HepG2 (cell line): ENCODE measurements around the gene FFAR1. TPM values are rescaled to one million over a fixed set of nuclear protein-coding genes. Genes with fewer than 3 reads are reported as not detected.

ENCODE experiments used
- DPF2 ChIP-seq: sonication (generic); formaldehyde crosslinking; IDR thresholded peaks from 2 replicates; pipeline ENCODE4 v1.4.0; 2020; ENCODE audit warnings: mild to moderate bottlenecking, low read depth, missing genetic modification reagents, borderline replicate concordance
- HDAC1 ChIP-seq: sonication (generic); formaldehyde crosslinking; IDR thresholded peaks from 2 replicates; pipeline ENCODE4 v1.5.1; 2020; ENCODE audit warnings: mild to moderate bottlenecking, missing genetic modification reagents
- HINFP ChIP-seq: sonication (generic); formaldehyde crosslinking; IDR thresholded peaks from 2 replicates; pipeline ENCODE4 v1.4.0; 2020; ENCODE audit warnings: low read depth, mild to moderate bottlenecking, missing genetic modification reagents
- HNRNPK ChIP-seq: fragments of 200-400 bp; formaldehyde crosslinking; IDR thresholded peaks from 2 replicates; pipeline ENCODE4 v1.6.1; 2018; ENCODE audit warnings: low read length, low read depth, moderate library complexity, mild to moderate bottlenecking; ENCODE audit not compliant: poor library complexity, severe bottlenecking
- MATR3 ChIP-seq: sonication (generic); formaldehyde crosslinking; IDR thresholded peaks from 2 replicates; pipeline ENCODE4 v1.4.0; 2020; ENCODE audit warnings: missing genetic modification reagents
- RFX3 ChIP-seq: IDR thresholded peaks from 2 replicates; pipeline ENCODE4 v1.6.1; 2016; ENCODE audit warnings: missing biosample characterization, missing genetic modification reagents
- ZBTB3 ChIP-seq: sonication (generic); formaldehyde crosslinking; IDR thresholded peaks from 2 replicates; pipeline ENCODE4 v1.4.0; 2020; ENCODE audit warnings: low read depth, mild to moderate bottlenecking, moderate library complexity, missing genetic modification reagents, borderline replicate concordance
- ZBTB34 ChIP-seq: sonication (generic); formaldehyde crosslinking; IDR thresholded peaks from 2 replicates; pipeline ENCODE4 v1.8.0; 2022; ENCODE audit warnings: mild to moderate bottlenecking, missing genetic modification reagents
- ZFP36L2 ChIP-seq: sonication (generic); formaldehyde crosslinking; IDR thresholded peaks from 2 replicates; pipeline ENCODE4 v1.4.0; 2020; ENCODE audit warnings: missing genetic modification reagents
- ZNF225 ChIP-seq: sonication (generic); formaldehyde crosslinking; IDR thresholded peaks from 2 replicates; pipeline ENCODE4 v1.4.0; 2020; ENCODE audit warnings: mild to moderate bottlenecking, missing genetic modification reagents
- ZNF292 ChIP-seq: sonication (generic); formaldehyde crosslinking; IDR thresholded peaks from 2 replicates; pipeline ENCODE4 v1.8.1; 2022; ENCODE audit warnings: mild to moderate bottlenecking, low read depth, missing genetic modification reagents, borderline replicate concordance
- ZNF30 ChIP-seq: sonication (generic); formaldehyde crosslinking; IDR thresholded peaks from 2 replicates; pipeline ENCODE4 v1.5.0; 2020; ENCODE audit warnings: mild to moderate bottlenecking, missing genetic modification reagents
- ZNF333 ChIP-seq: sonication (generic); formaldehyde crosslinking; IDR thresholded peaks from 2 replicates; pipeline ENCODE4 v1.4.0; 2020; ENCODE audit warnings: mild to moderate bottlenecking, missing genetic modification reagents, borderline replicate concordance
- ZNF460 ChIP-seq: sonication (generic); formaldehyde crosslinking; IDR thresholded peaks from 2 replicates; pipeline ENCODE4 v1.5.1; 2020; ENCODE audit warnings: missing genetic modification reagents, mild to moderate bottlenecking, borderline replicate concordance
- ZNF510 ChIP-seq: sonication (generic); formaldehyde crosslinking; IDR thresholded peaks from 2 replicates; pipeline ENCODE4 v1.4.0; 2020; ENCODE audit warnings: low read depth, mild to moderate bottlenecking, missing genetic modification reagents
- ZNF562 ChIP-seq: sonication (generic); formaldehyde crosslinking; IDR thresholded peaks from 2 replicates; pipeline ENCODE4 v1.8.0; 2022; ENCODE audit warnings: missing genetic modification reagents, borderline replicate concordance
- ZNF605 ChIP-seq: sonication (generic); formaldehyde crosslinking; IDR thresholded peaks from 2 replicates; pipeline ENCODE4 v1.8.0; 2022; ENCODE audit warnings: mild to moderate bottlenecking, missing genetic modification reagents
- ZNF790 ChIP-seq: sonication (generic); formaldehyde crosslinking; IDR thresholded peaks from 2 replicates; pipeline ENCODE4 v1.8.0; 2022; ENCODE audit warnings: missing genetic modification reagents, mild to moderate bottlenecking, borderline replicate concordance
- polyA plus RNA-seq, 8 experiments: library from polyadenylated mRNA; depleted of rRNA in 3 of 8; stranded (reverse) in 7 of 8; unstranded in 1 of 8; fragments of >200 nt; fragmentation: Illumina TruSeq in 4 of 8; extraction: Trizol in 4 of 8; gene quantifications; 2 replicates each; pipeline versions ENCODE4 v1.2.1 to v1.2.3, GENCODE V29; 2011 to 2016; ENCODE audit warnings: low read depth in 4 of 8, missing spikeins in 1 of 8, mixed read lengths in 1 of 8; ENCODE audit not compliant: insufficient read depth in 1 of 8
- total RNA-seq, 5 experiments: library from RNA; depleted of rRNA; stranded (reverse); fragments of >200 nt; fragmentation: Illumina TruSeq; extraction: Trizol; gene quantifications; 2 replicates each; pipeline ENCODE4 v1.2.3, GENCODE V29; 2016; ENCODE audit warnings: low read depth in 1 of 5
- TF ChIP-seq, protein P1 (sequence below): sonication (generic); formaldehyde crosslinking; IDR thresholded peaks from 2 replicates; pipeline ENCODE4 v1.4.0; 2020; ENCODE audit warnings: mild to moderate bottlenecking, missing genetic modification reagents
- TF ChIP-seq, protein P2 (sequence below): sonication (generic); formaldehyde crosslinking; IDR thresholded peaks from 2 replicates; pipeline ENCODE4 v1.9.0; 2021; ENCODE audit warnings: mild to moderate bottlenecking, missing genetic modification reagents

FFAR1 gene
- total and polyA plus RNA-seq, 2 of the 13 experiments (the other 11 are each of a cell fraction or from before 2014, with no cell fraction given) = not detected

- TF ChIP-seq ZNF460 (CRISPR knock-in tag) (no peak), HNRNPK (no peak), ZBTB34 (no peak), RFX3 (CRISPR knock-in tag) (no peak), ZNF562 (CRISPR knock-in tag) (no peak), ZNF790 (CRISPR knock-in tag) (no peak; the same call in 1 of the 2 replicates), HINFP (CRISPR knock-in tag) (no peak), ZNF605 (no peak), ZFP36L2 (CRISPR knock-in tag) (no peak), HDAC1 (CRISPR knock-in tag) (peak; percentile 45; the same call in 1 of the 2 replicates), MATR3 (CRISPR knock-in tag) (no peak), ZNF225 (CRISPR knock-in tag) (no peak), ZNF333 (no peak), DPF2 (no peak), ZNF292 (CRISPR knock-in tag) (no peak), ZNF510 (no peak), ZBTB3 (no peak), ZNF30 (CRISPR knock-in tag) (no peak)
- TF ChIP-seq, protein P1, sequence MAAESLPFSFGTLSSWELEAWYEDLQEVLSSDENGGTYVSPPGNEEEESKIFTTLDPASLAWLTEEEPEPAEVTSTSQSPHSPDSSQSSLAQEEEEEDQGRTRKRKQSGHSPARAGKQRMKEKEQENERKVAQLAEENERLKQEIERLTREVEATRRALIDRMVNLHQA (CRISPR knock-in tag) = no peak
- TF ChIP-seq, protein P2, sequence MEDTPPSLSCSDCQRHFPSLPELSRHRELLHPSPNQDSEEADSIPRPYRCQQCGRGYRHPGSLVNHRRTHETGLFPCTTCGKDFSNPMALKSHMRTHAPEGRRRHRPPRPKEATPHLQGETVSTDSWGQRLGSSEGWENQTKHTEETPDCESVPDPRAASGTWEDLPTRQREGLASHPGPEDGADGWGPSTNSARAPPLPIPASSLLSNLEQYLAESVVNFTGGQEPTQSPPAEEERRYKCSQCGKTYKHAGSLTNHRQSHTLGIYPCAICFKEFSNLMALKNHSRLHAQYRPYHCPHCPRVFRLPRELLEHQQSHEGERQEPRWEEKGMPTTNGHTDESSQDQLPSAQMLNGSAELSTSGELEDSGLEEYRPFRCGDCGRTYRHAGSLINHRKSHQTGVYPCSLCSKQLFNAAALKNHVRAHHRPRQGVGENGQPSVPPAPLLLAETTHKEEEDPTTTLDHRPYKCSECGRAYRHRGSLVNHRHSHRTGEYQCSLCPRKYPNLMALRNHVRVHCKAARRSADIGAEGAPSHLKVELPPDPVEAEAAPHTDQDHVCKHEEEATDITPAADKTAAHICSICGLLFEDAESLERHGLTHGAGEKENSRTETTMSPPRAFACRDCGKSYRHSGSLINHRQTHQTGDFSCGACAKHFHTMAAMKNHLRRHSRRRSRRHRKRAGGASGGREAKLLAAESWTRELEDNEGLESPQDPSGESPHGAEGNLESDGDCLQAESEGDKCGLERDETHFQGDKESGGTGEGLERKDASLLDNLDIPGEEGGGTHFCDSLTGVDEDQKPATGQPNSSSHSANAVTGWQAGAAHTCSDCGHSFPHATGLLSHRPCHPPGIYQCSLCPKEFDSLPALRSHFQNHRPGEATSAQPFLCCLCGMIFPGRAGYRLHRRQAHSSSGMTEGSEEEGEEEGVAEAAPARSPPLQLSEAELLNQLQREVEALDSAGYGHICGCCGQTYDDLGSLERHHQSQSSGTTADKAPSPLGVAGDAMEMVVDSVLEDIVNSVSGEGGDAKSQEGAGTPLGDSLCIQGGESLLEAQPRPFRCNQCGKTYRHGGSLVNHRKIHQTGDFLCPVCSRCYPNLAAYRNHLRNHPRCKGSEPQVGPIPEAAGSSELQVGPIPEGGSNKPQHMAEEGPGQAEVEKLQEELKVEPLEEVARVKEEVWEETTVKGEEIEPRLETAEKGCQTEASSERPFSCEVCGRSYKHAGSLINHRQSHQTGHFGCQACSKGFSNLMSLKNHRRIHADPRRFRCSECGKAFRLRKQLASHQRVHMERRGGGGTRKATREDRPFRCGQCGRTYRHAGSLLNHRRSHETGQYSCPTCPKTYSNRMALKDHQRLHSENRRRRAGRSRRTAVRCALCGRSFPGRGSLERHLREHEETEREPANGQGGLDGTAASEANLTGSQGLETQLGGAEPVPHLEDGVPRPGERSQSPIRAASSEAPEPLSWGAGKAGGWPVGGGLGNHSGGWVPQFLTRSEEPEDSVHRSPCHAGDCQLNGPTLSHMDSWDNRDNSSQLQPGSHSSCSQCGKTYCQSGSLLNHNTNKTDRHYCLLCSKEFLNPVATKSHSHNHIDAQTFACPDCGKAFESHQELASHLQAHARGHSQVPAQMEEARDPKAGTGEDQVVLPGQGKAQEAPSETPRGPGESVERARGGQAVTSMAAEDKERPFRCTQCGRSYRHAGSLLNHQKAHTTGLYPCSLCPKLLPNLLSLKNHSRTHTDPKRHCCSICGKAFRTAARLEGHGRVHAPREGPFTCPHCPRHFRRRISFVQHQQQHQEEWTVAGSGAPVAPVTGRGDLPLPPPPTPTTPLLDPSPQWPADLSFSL (CRISPR knock-in tag) = no peak
Measured at GRCh38 chr19:35352448-35353304, 5.0 kb downstream of the FFAR1 start (continued).
